Nephron (organoid): ENCODE results near the gene MMD.

Source experiments
- H3K27ac Mint-ChIP-seq, 3 experiments: 2 replicates each; pipeline ENCODE4 v1.8.0; 2020; ENCODE audit warnings: mixed read lengths in 3 of 3, mild to moderate bottlenecking in 2 of 3, moderate library complexity in 1 of 3
- H3K27me3 Mint-ChIP-seq: 2 replicates; pipeline ENCODE4 v1.8.0; 2021; ENCODE audit warnings: low read depth, mild to moderate bottlenecking, moderate library complexity, mixed read lengths
- H3K36me3 Mint-ChIP-seq: 2 replicates; pipeline ENCODE4 v1.8.0; 2020; ENCODE audit warnings: low read depth, mixed read lengths
- H3K4me1 Mint-ChIP-seq: 2 replicates; pipeline ENCODE4 v1.8.0; 2020; ENCODE audit warnings: mixed read lengths
- H3K4me3 Mint-ChIP-seq, 3 experiments: 2 replicates each; pipeline ENCODE4 v1.8.0; 2020; ENCODE audit warnings: mild to moderate bottlenecking in 3 of 3, mixed read lengths in 3 of 3, moderate library complexity in 2 of 3
- H3K9me3 Mint-ChIP-seq: 2 replicates; pipeline ENCODE4 v1.8.0; 2020; ENCODE audit warnings: mixed read lengths
- CTCF ChIP-seq, 3 experiments: fragments of 200-600 bp; sonication (generic); IDR thresholded peaks; one replicate each; pipeline ENCODE4 v1.5.0; 2021; ENCODE audit warnings: antibody characterized with exemption in 3 of 3; ENCODE audit not compliant: unreplicated experiment in 3 of 3

The MMD gene

GRCh38 chr17:55384643-55385232, 36.9 kb downstream of the MMD start:
- no peaks in the 10 kb centered on the region for H3K36me3 Mint-ChIP-seq
- no peak for TF ChIP-seq CTCF (IDR thresholded peaks at IDR 0.05; ENCODE audit: unreplicated experiment in 3 of 3)
- H3K27ac Mint-ChIP-seq, result peak overlapping the region; percentile 58 to 77 (median 75)
- peaks cover 43% of the 10 kb centered on the region for H3K4me1 Mint-ChIP-seq
- H3K9me3 Mint-ChIP-seq, result no peaks in the 10 kb centered on the region
- H3K4me3 Mint-ChIP-seq, result no peak overlapping the region
- peaks cover 7% of the 10 kb centered on the region for H3K27me3 Mint-ChIP-seq

GRCh38 chr17:55383771-55384642, 37.6 kb downstream of the MMD start:
- Mint-ChIP-seq H3K36me3 (no peaks in the 10 kb centered on the region), H3K9me3 (no peaks in the 10 kb centered on the region), H3K27ac (peak overlapping the region; percentile 58 to 77 (median 75)), H3K27me3 (peaks cover 7% of the 10 kb centered on the region), H3K4me3 (no peak overlapping the region), H3K4me1 (peaks cover 42% of the 10 kb centered on the region)
- TF ChIP-seq CTCF (IDR thresholded peaks at IDR 0.05; ENCODE audit: unreplicated experiment in 3 of 3), result no peak

GRCh38 chr17:55381017-55381770, 40.4 kb downstream of the MMD start:
- Mint-ChIP-seq H3K27me3 (peaks cover 12% of the 10 kb centered on the region), H3K9me3 (no peaks in the 10 kb centered on the region), H3K4me3 (no peak overlapping the region), H3K36me3 (no peaks in the 10 kb centered on the region), H3K4me1 (peaks cover 35% of the 10 kb centered on the region), H3K27ac (peak overlapping the region in 1 of 3 experiments; percentile 28)
- no peak for TF ChIP-seq CTCF (IDR thresholded peaks at IDR 0.05; ENCODE audit: unreplicated experiment in 3 of 3)

- no peaks in the 10 kb centered on the region for H3K36me3 Mint-ChIP-seq
- no peak overlapping the region for H3K4me3 Mint-ChIP-seq
- H3K4me1 Mint-ChIP-seq, result peaks cover 25% of the 10 kb centered on the region
- peaks cover 12% of the 10 kb centered on the region for H3K27me3 Mint-ChIP-seq
- no peak overlapping the region for H3K27ac Mint-ChIP-seq
- no peak for TF ChIP-seq CTCF (IDR thresholded peaks at IDR 0.05; ENCODE audit: unreplicated experiment in 3 of 3)
- H3K9me3 Mint-ChIP-seq, result peaks cover 9% of the 10 kb centered on the region
These were observed 43.9 kb downstream of the MMD start for GRCh38 chr17:55377671-55378275.

- Mint-ChIP-seq H3K9me3 (peaks cover 28% of the 10 kb centered on the region), H3K27ac (no peak overlapping the region), H3K36me3 (peaks cover 4% of the 10 kb centered on the region), H3K4me1 (no peaks in the 10 kb centered on the region), H3K27me3 (peaks cover 4% of the 10 kb centered on the region), H3K4me3 (no peak overlapping the region)
- no peak for TF ChIP-seq CTCF (IDR thresholded peaks at IDR 0.05; ENCODE audit: unreplicated experiment in 3 of 3)
These were observed 52.9 kb downstream of the MMD start for GRCh38 chr17:55368706-55369105.
